Measurements from ENCODE around the gene MIEF1.

Gene MIEF1

GRCh38 chr22:39563571-39564428 is 61.7 kb downstream of the MIEF1 start:
- DNase-seq = no peak

GRCh38 chr22:39565414-39565944 is 63.4 kb downstream of the MIEF1 start:
- no peak for DNase-seq

- DNase-seq = no peak
Observed at GRCh38 chr22:39567135-39567946, 65.3 kb downstream of the MIEF1 start.

Data from NCI-H510A (cell line).